K562 (cell line): ENCODE data around the gene MRM3. TPM values are rescaled to one million over a fixed set of nuclear protein-coding genes. Genes with fewer than 3 reads are reported as not detected.

Source experiments
- ATAC-seq: fragments of 200-7000 bp; cut with Tn5 transposase; 3 replicates; pipeline ENCODE4 v1.9.1; 2020; ENCODE audit warnings: moderate library complexity
- BruUV-seq: library from RNA; stranded (reverse); fragments of 400-500 nt; replicated peaks from 2 replicates; lab custom pipeline; 2021; lab: Mats Ljungman, UMichigan
- CTCF ChIA-PET: fragments of 300-600 bp; formaldehyde crosslinking; extraction: SDS; loops from one replicate; lab custom pipeline; 2021; ENCODE audit warnings: low intra/inter-chr PET ratio; lab: Yijun Ruan, JAX
- POLR2A ChIA-PET: fragments of 300-600, 350-650 bp; sonication (Branson Sonifier 250); formaldehyde crosslinking; extraction: SDS; loops from one replicate; lab custom pipeline; 2021; ENCODE audit warnings: antibody characterized with exemption, inconsistent platforms; lab: Yijun Ruan, JAX
- DNase-seq, 4 experiments: peaks; one replicate each; pipeline versions ENCODE4 v3.0.0 to v3.0.0-alpha.2; 2011 to 2018; ENCODE audit warnings: low spot score in 3 of 4, mixed read lengths in 3 of 4; ENCODE audit errors: extremely low read depth in 1 of 4
- FAIRE-seq: peaks from 2 replicates; lab custom pipeline; 2011; peaks lifted over from hg19 to GRCh38; lab: Jason Lieb, UNC
- H2AFZ ChIP-seq: 2 replicates; pipeline ENCODE4 v1.6.0; 2011; ENCODE audit warnings: low read depth, low read length, control low read depth, inconsistent platforms
- H3K27ac ChIP-seq: fragments of 200-600 bp; 3 replicates; pipeline ENCODE4 v1.8.0; 2011; ENCODE audit warnings: low read depth, mild to moderate bottlenecking, control low read depth, inconsistent platforms, low read length, moderate library complexity, mixed read lengths; ENCODE audit errors: extremely low read depth
- H3K27me3 ChIP-seq, 2 experiments: fragments of 300-600 bp in 1 of 2; 2 replicates in 1 of 2; 3 replicates in 1 of 2; pipeline versions ENCODE4 v1.6.0 to v1.8.0; 2011; ENCODE audit warnings: inconsistent platforms in 2 of 2, low read length in 2 of 2, mild to moderate bottlenecking in 1 of 2, mixed read lengths in 1 of 2, moderate library complexity in 1 of 2; ENCODE audit not compliant: control insufficient read depth in 2 of 2, insufficient read depth in 2 of 2
- H3K36me3 ChIP-seq: fragments of 300-600 bp; 3 replicates; pipeline ENCODE4 v1.8.0; 2011; ENCODE audit warnings: mild to moderate bottlenecking, low read length, inconsistent platforms; ENCODE audit not compliant: control insufficient read depth, insufficient read depth
- H3K4me1 ChIP-seq, 2 experiments: fragments of 200-600 bp in 1 of 2; replicated peaks in 1 of 2; 2 replicates in 1 of 2; 3 replicates in 1 of 2; pipeline versions ENCODE4 v1.5.1 to v1.8.0; 2011; ENCODE audit warnings: inconsistent platforms in 2 of 2, low read length in 2 of 2, mild to moderate bottlenecking in 1 of 2, mixed read lengths in 1 of 2, moderate library complexity in 1 of 2; ENCODE audit not compliant: control insufficient read depth in 2 of 2, insufficient read depth in 2 of 2
- H3K4me2 ChIP-seq: 2 replicates; pipeline ENCODE4 v1.6.1; 2011; ENCODE audit warnings: low read length, control low read depth, inconsistent platforms, mixed read lengths; ENCODE audit not compliant: insufficient read depth
- H3K4me3 ChIP-seq: fragments of 200-600 bp; sonication (generic), shearing (Covaris generic); 2 replicates; pipeline ENCODE4 v1.5.1; 2016; ENCODE audit warnings: control low read depth, inconsistent platforms
- H3K79me2 ChIP-seq: fragments of 200-600 bp; 3 replicates; pipeline ENCODE4 v1.8.0; 2011; ENCODE audit warnings: low read length, inconsistent platforms; ENCODE audit not compliant: control insufficient read depth, insufficient read depth
- H3K9ac ChIP-seq, 2 experiments: 2 replicates each; pipeline versions ENCODE4 v1.6.0 to v1.6.1; 2011; ENCODE audit warnings: low read depth in 2 of 2, low read length in 2 of 2, control low read depth in 1 of 2, inconsistent platforms in 1 of 2, mild to moderate bottlenecking in 1 of 2, mixed read lengths in 1 of 2; ENCODE audit not compliant: insufficient read depth in 1 of 2
- H3K9me1 ChIP-seq: one replicate; pipeline ENCODE4 v1.6.0; 2011; ENCODE audit warnings: inconsistent platforms, mild to moderate bottlenecking, low read length, moderate library complexity; ENCODE audit not compliant: control insufficient read depth, insufficient read depth
- H3K9me3 ChIP-seq: replicated peaks from 2 replicates; pipeline ENCODE4 v1.5.1; 2011; ENCODE audit warnings: low read depth, low read length, inconsistent platforms; ENCODE audit not compliant: control insufficient read depth, insufficient read depth
- H4K20me1 ChIP-seq: replicated peaks from 2 replicates; pipeline ENCODE4 v1.6.1; 2011; ENCODE audit warnings: low read length, inconsistent platforms, mixed read lengths; ENCODE audit not compliant: control insufficient read depth, insufficient read depth
- CHAMP1 ChIP-seq: fragments of 450-650 bp; IDR thresholded peaks from 2 replicates; pipeline ENCODE4 v1.6.1; 2016; ENCODE audit warnings: mild to moderate bottlenecking
- PTTG1 ChIP-seq: fragments of 450-650 bp; IDR thresholded peaks from 2 replicates; pipeline ENCODE4 v1.6.1; 2016; ENCODE audit warnings: low read depth, mild to moderate bottlenecking, missing genetic modification characterization, missing compliant biosample characterization
- WGBS: fragments of 100-300 bp; shearing (Covaris generic); methylation state at CpG from one replicate; pipeline ENCODE4 v1.1.6; 2016; ENCODE audit warnings: low coverage, mixed read lengths; ENCODE audit not compliant: insufficient coverage; ENCODE audit errors: missing lambda C conversion rate; 5-methylcytosine and 5-hydroxymethylcytosine counted together
- in situ Hi-C: fragments of 300-500 bp; cut with MboI; formaldehyde crosslinking; loops from 4 replicates; pipeline ENCODE4 v1.15.0; 2018; ENCODE audit warnings: inconsistent platforms, mixed read lengths
- intact Hi-C: fragments of 100-400 bp; cut with micrococcal nuclease; formaldehyde crosslinking; loops from 2 replicates; pipeline ENCODE4 v1.14.2; 2022
- polyA plus RNA-seq, 8 experiments: library from polyadenylated mRNA; depleted of rRNA in 4 of 8; stranded (reverse) in 5 of 8; unstranded in 3 of 8; fragments of >200 nt; fragmentation: Nextera tagmentation in 2 of 8; fragmentation: Illumina TruSeq in 1 of 8; extraction: Ambion mirVana in 2 of 8; extraction: Trizol in 1 of 8; gene quantifications; 2 replicates each; pipeline versions ENCODE4 v1.2.1 to v1.2.3, GENCODE V29; 2011 to 2014; ENCODE audit warnings: inconsistent platforms in 1 of 8, missing spikeins in 1 of 8
- total RNA-seq, 7 experiments: library from RNA; depleted of rRNA in 6 of 7; stranded (reverse); fragments of >200 nt in 6 of 7; fragmentation: Illumina TruSeq in 2 of 7; extraction: Trizol in 2 of 7; gene quantifications; 2 replicates each; pipeline versions ENCODE4 v1.2.1 to v1.2.3, GENCODE V29; 2011 to 2021; ENCODE audit warnings: low replicate concordance in 1 of 7

MRM3 gene
- total and polyA plus RNA-seq, 9 of the 15 experiments (the other 6 are each of a cell fraction or from before 2014, with no cell fraction given): 2.4 to 24.8 (median 18.3) TPM

GRCh38 chr17:797236-797840 is 15.2 kb downstream of the MRM3 start:
- intact Hi-C loops: loop anchor here (5.0 kb wide), 1 partner anchor 200 kb away; the partner anchor contains the start of gene TIMM22
- 44% methylated on average over 11 of the region's 22 CpGs for WGBS

More at GRCh38 chr17:797236-797840, 15.2 kb downstream of the MRM3 start:
- CTCF ChIA-PET: no interaction called here
- no peak overlapping the region for H3K4me3 ChIP-seq
- TF ChIP-seq PTTG1 (tag) (no peak), CHAMP1 (no peak)
- H3K27ac ChIP-seq: no peak overlapping the region
- H3K36me3 ChIP-seq: peaks cover 5% of the 10 kb centered on the region; the same call in 1 of the 3 replicates
- no peak overlapping the region for H2AFZ ChIP-seq
- FAIRE-seq: no peak
- BruUV-seq: no TSS peak
- in situ Hi-C loops: no loop called here
- no peaks in the 10 kb centered on the region for H3K79me2 ChIP-seq
- H3K4me2 ChIP-seq: no peak overlapping the region
- POLR2A ChIA-PET: interaction anchor here (1.1 to 1.4 kb wide), 3 partner anchors 11 to 128 kb away, joined by 3 to 6 read pairs (median 5); no protein-coding TSS in a partner anchor
- no peak overlapping the region for H3K9ac ChIP-seq
- peaks cover 0 to 4% of the 10 kb centered on the region in 2 experiments; a peak in 1 of 5 replicates for H3K4me1 ChIP-seq
- H4K20me1 ChIP-seq: 0 out of 2 replicates have a peak, but pooled peaks cover 7% of the 10 kb centered on the region
- H3K9me3 ChIP-seq: no peaks in the 10 kb centered on the region
- H3K27me3 ChIP-seq: peaks cover 16 to 40% of the 10 kb centered on the region in 2 experiments
- no peak for ATAC-seq
- no peaks in the 10 kb centered on the region for H3K9me1 ChIP-seq
- DNase-seq: no peak
